ENCODE results near the gene LIPG. TPM values are rescaled to one million over a fixed set of nuclear protein-coding genes. Genes with fewer than 3 reads are reported as not detected.

LIPG gene
- total RNA-seq, 2 experiments from 2014 or later, result 0.45 to 0.64 TPM

DNA sequence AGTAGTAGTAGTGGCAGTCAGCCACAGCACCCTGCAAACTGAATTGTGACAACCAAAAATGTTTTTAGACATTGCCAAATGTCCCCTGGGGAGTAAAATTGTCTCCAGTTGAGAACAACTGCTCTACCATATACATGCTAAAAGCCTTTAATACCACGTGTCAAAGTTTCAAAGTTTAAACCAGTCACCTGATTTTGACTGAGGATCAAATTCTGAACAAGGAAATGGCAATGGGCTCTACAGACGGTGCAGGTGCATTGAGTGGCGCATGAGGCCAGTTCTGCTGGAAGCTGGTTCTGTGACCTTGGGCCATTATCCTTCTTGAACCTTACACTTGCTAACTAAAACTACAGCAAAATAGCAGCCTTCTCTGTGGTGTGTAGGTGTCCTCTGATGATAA, 85.0 kb downstream of the LIPG start:
- no peak for DNase-seq
- Mint-ChIP-seq H3K4me1 (peaks cover 3% of the 10 kb centered on the region), H3K27me3 (peaks cover 4% of the 10 kb centered on the region), H3K9me3 (no peaks in the 10 kb centered on the region), H3K4me3 (no peak overlapping the region), H3K36me3 (no peaks in the 10 kb centered on the region), H3K27ac (no peak overlapping the region)

GRCh38 chr18:49647496-49648168, 85.8 kb downstream of the LIPG start:
- Mint-ChIP-seq H3K27me3 (peaks cover 4% of the 10 kb centered on the region), H3K9me3 (no peaks in the 10 kb centered on the region), H3K4me1 (no peaks in the 10 kb centered on the region), H3K27ac (no peak overlapping the region), H3K4me3 (no peak overlapping the region), H3K36me3 (no peaks in the 10 kb centered on the region)
- DNase-seq, result no peak

- Mint-ChIP-seq H3K9me3 (no peaks in the 10 kb centered on the region), H3K36me3 (no peaks in the 10 kb centered on the region), H3K4me1 (no peaks in the 10 kb centered on the region), H3K4me3 (no peak overlapping the region), H3K27ac (no peak overlapping the region), H3K27me3 (peaks cover 4% of the 10 kb centered on the region)
- no peak for DNase-seq
Observed at GRCh38 chr18:49648326-49648725, 86.5 kb downstream of the LIPG start.

Other genes starting within 250 kb of the LIPG start
- 10 to 100 TPM; 69.0 TPM for gene DYM, start 101.4 kb upstream of the LIPG start, total RNA-seq
- gene C18orf32, start 74.8 kb upstream of the LIPG start, total RNA-seq, result 10 to 100 TPM; 19.6 to 21.8 TPM
- 1,000 to 10,000 TPM; 2,151 to 2,166 TPM for gene RPL17, start 69.6 kb upstream of the LIPG start, total RNA-seq